Measurements from ENCODE around the gene MPG. TPM values are rescaled to one million over a fixed set of nuclear protein-coding genes. Genes with fewer than 3 reads are reported as not detected.

MPG gene
- total and polyA plus RNA-seq, 2 donors (not counting 1 experiment from before 2014, with no cell fraction given), result 59.6 to 66.4 TPM

DNA sequence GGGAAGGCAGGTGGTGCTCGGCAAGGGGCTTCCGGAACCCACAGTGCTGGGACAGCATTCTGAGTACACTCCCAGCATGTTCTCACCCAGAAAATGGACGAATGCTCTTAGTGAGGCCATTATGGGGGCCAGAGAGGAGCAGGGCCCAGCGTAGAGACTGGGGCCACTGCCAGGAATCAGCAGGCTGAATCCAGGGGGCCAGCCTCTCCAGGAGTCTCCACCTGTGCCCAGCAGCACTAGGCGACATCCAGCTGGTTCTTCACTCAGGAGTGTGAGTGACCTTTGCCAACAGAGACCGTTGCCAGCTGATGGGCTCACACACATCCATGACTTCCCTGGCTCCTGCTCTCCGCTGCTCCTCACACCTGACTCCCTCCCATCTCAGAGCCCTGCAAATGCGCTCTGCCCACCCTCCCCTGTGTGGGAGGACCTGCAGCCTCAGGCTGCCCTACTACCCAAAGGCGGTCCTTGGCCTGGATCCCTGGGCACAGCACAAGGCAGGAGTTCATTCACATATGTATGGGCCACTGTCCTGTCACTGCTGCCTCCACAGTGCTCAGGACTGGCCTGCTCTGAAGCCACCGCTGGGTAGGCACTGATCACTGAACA lies 10.7 kb upstream of the MPG start:
- no peak overlapping the region for H3K4me3 Mint-ChIP-seq
- Histone ChIP-seq H2AFZ (ENCODE audit: insufficient read depth, low read depth, low read length, poor library complexity, severe bottlenecking) (no peak overlapping the region), H3K79me2 (ENCODE audit: control insufficient read depth, insufficient read depth, low read length) (no peaks in the 10 kb centered on the region), H4K20me1 (ENCODE audit: control insufficient read depth, insufficient read depth, low read length, poor library complexity, severe bottlenecking) (no peaks in the 10 kb centered on the region), H3K9ac (ENCODE audit: low read length) (no peak overlapping the region), H3K27ac (ENCODE audit: low read length in 2 of 2) (no peak overlapping the region), H3K27me3 (replicated peaks in 1 of 4; ENCODE audit: control extremely low read depth in 1 of 4, control insufficient read depth in 3 of 4, insufficient read depth in 4 of 4, low read length in 3 of 4) (peaks cover 0 to 29% (median 10%) of the 10 kb centered on the region in 4 experiments), H3K9me3 (ENCODE audit: control extremely low read depth in 1 of 3, control insufficient read depth in 2 of 3, insufficient read depth in 1 of 3, low read length in 2 of 3) (no peaks in the 10 kb centered on the region), H3K4me3 (ENCODE audit: control extremely low read depth in 1 of 5, extremely low read depth in 1 of 5, insufficient read depth in 1 of 5, low read depth in 2 of 5, low read length in 4 of 5) (no peak overlapping the region), H3K4me1 (ENCODE audit: control insufficient read depth in 2 of 2, insufficient read depth in 2 of 2, low read length in 2 of 2) (peaks cover 6 to 12% of the 10 kb centered on the region in 2 donors), H3K36me3 (replicated peaks in 1 of 2; ENCODE audit: control extremely low read depth in 1 of 2, control insufficient read depth in 1 of 2, extremely low read depth in 1 of 2, insufficient read depth in 2 of 2, low read length in 1 of 2) (no peaks in the 10 kb centered on the region), H3K4me2 (replicated peaks; ENCODE audit: low read depth, low read length, poor library complexity, severe bottlenecking) (no peak overlapping the region)
- POLR2A ChIA-PET, result no interaction called here
- 94% methylated on average over 9 of the region's 10 CpGs for WGBS (ENCODE audit: insufficient coverage)
- H3K27ac Mint-ChIP-seq, result no peak overlapping the region
- intact Hi-C loops (cut with micrococcal nuclease), result no loop called here
- TF ChIP-seq EZH2 (IDR thresholded peaks at IDR 0.05; ENCODE audit: borderline replicate concordance, insufficient read depth, low read depth, low read length, poor library complexity, severe bottlenecking) (no peak), CTCF (IDR thresholded peaks at IDR 0.05) (no peak)
- CTCF ChIA-PET, result interaction anchor here (2.0 to 14.6 kb wide), 6 partner anchors 15 to 295 kb away, joined by 11 to 401 read pairs (median 22); partner anchors contain the start of genes POLR3K and SNRNP25
- ATAC-seq (ENCODE audit: low read depth), result no peak
- peaks cover 7% of the 10 kb centered on the region for H3K4me1 Mint-ChIP-seq
- no peak for DNase-seq
- H3K27me3 Mint-ChIP-seq, result peaks cover 8% of the 10 kb centered on the region
- no peaks in the 10 kb centered on the region for H3K9me3 Mint-ChIP-seq (ENCODE audit: insufficient read depth)
